B cell (primary cell): ENCODE data around the gene CHRD. TPM values are rescaled to one million over a fixed set of nuclear protein-coding genes. Genes with fewer than 3 reads are reported as not detected.

Experiments
- ATAC-seq: fragments of 200-7000 bp; cut with Tn5 transposase; one replicate; pipeline ENCODE4 v1.10.0; 2021; ENCODE audit warnings: low read depth, mild to moderate bottlenecking, moderate number of reproducible peaks, moderate library complexity
- CTCF ChIA-PET: fragments of 350-600 bp; sonication (Branson Sonifier 250); formaldehyde crosslinking; loops from one replicate; lab custom pipeline; 2021; ENCODE audit warnings: antibody characterized with exemption, inconsistent platforms; lab: Charles Lee
- POLR2A ChIA-PET: fragments of 350-600 bp; sonication (Branson Sonifier 250); formaldehyde crosslinking; loops from one replicate; lab custom pipeline; 2021; ENCODE audit warnings: antibody characterized with exemption; lab: Charles Lee
- DNase-seq: peaks from one replicate; pipeline ENCODE4 v3.0.0; 2013
- H2AFZ ChIP-seq: 2 replicates; pipeline ENCODE4 v1.6.1; 2012; ENCODE audit warnings: mild to moderate bottlenecking, low read depth, low read length; ENCODE audit not compliant: insufficient read depth, poor library complexity, severe bottlenecking
- H3K27ac ChIP-seq, 2 donors: 1 replicate in 1 of 2; 2 replicates in 1 of 2; pipeline ENCODE4 v1.5.1; 2012 to 2013; ENCODE audit warnings: low read length in 2 of 2, mild to moderate bottlenecking in 2 of 2, moderate library complexity in 1 of 2
- H3K27me3 ChIP-seq, 4 experiments: fragments of 200-600 bp in 1 of 4; sonication (generic) in 1 of 4; replicated peaks in 1 of 4; 1 replicate in 2 of 4; 2 replicates in 2 of 4; pipeline versions ENCODE4 v1.6.1 to v1.7.0; 2013 to 2016; ENCODE audit warnings: low read length in 3 of 4, mild to moderate bottlenecking in 2 of 4, mixed read lengths in 1 of 4, moderate library complexity in 1 of 4; ENCODE audit not compliant: insufficient read depth in 4 of 4, control insufficient read depth in 3 of 4; ENCODE audit errors: control extremely low read depth in 1 of 4
- H3K36me3 ChIP-seq, 2 experiments: replicated peaks in 1 of 2; 1 replicate in 1 of 2; 2 replicates in 1 of 2; pipeline versions ENCODE4 v1.6.1 to v1.7.1; 2013; ENCODE audit warnings: low read length in 1 of 2; ENCODE audit not compliant: insufficient read depth in 2 of 2, control insufficient read depth in 1 of 2; ENCODE audit errors: control extremely low read depth in 1 of 2, extremely low read depth in 1 of 2
- H3K4me1 ChIP-seq, 2 donors: fragments of 200-600 bp in 1 of 2; sonication (generic) in 1 of 2; 1 replicate in 1 of 2; 2 replicates in 1 of 2; pipeline versions ENCODE4 v1.5.1 to v1.6.1; 2013 to 2017; ENCODE audit warnings: low read length in 2 of 2; ENCODE audit not compliant: control insufficient read depth in 2 of 2, insufficient read depth in 2 of 2
- H3K4me2 ChIP-seq: replicated peaks from 2 replicates; pipeline ENCODE3; 2012; ENCODE audit warnings: mild to moderate bottlenecking, low read depth, low read length; ENCODE audit not compliant: poor library complexity, severe bottlenecking
- H3K4me3 ChIP-seq, 5 experiments: fragments of 200-600 bp in 1 of 5; sonication (generic) in 1 of 5; 1 replicate in 3 of 5; 2 replicates in 2 of 5; pipeline versions ENCODE4 v1.5.1 to v1.7.0; 2011 to 2016; ENCODE audit warnings: low read length in 4 of 5, mild to moderate bottlenecking in 4 of 5, low read depth in 2 of 5, control low read depth in 1 of 5, moderate library complexity in 1 of 5; ENCODE audit not compliant: insufficient read depth in 1 of 5; ENCODE audit errors: control extremely low read depth in 1 of 5, extremely low read depth in 1 of 5
- H3K79me2 ChIP-seq: fragments of 200-600 bp; sonication (generic); one replicate; pipeline ENCODE4 v1.6.0; 2016; ENCODE audit warnings: low read length; ENCODE audit not compliant: control insufficient read depth, insufficient read depth
- H3K9ac ChIP-seq: fragments of 200-600 bp; sonication (generic); 2 replicates; pipeline ENCODE4 v1.6.1; 2017; ENCODE audit warnings: mild to moderate bottlenecking, low read length, moderate library complexity
- H3K9me3 ChIP-seq, 3 donors: one replicate each; pipeline versions ENCODE4 v1.6.1 to v1.7.1; 2013; ENCODE audit warnings: low read length in 2 of 3; ENCODE audit not compliant: control insufficient read depth in 2 of 3, insufficient read depth in 1 of 3; ENCODE audit errors: control extremely low read depth in 1 of 3
- H4K20me1 ChIP-seq: 2 replicates; pipeline ENCODE4 v1.6.0; 2012; ENCODE audit warnings: mild to moderate bottlenecking, low read length; ENCODE audit not compliant: insufficient read depth, control insufficient read depth, poor library complexity, severe bottlenecking
- H3K27ac Mint-ChIP-seq: one replicate; pipeline ENCODE4 v1.8.0; 2021; ENCODE audit warnings: mixed read lengths
- H3K27me3 Mint-ChIP-seq: one replicate; pipeline ENCODE4 v1.8.0; 2021; ENCODE audit warnings: mixed read lengths
- H3K4me1 Mint-ChIP-seq: one replicate; pipeline ENCODE4 v1.8.0; 2021; ENCODE audit warnings: mixed read lengths
- H3K4me3 Mint-ChIP-seq: one replicate; pipeline ENCODE4 v1.8.0; 2021; ENCODE audit warnings: mixed read lengths
- H3K9me3 Mint-ChIP-seq: one replicate; pipeline ENCODE4 v1.8.0; 2022; ENCODE audit warnings: mixed read lengths; ENCODE audit not compliant: insufficient read depth
- CTCF ChIP-seq: fragments of 200-600 bp; IDR thresholded peaks from one replicate; pipeline ENCODE4 v1.8.0; 2022; ENCODE audit warnings: antibody characterized with exemption, mild to moderate bottlenecking
- EZH2 ChIP-seq: IDR thresholded peaks from 2 replicates; pipeline ENCODE4 v1.6.1; 2012; ENCODE audit warnings: borderline replicate concordance, low read depth, mild to moderate bottlenecking, moderate library complexity, low read length; ENCODE audit not compliant: insufficient read depth, poor library complexity, severe bottlenecking
- WGBS: methylation state at CpG from one replicate; pipeline ENCODE4 v1.1.5; 2013; ENCODE audit warnings: missing lambda C conversion rate; ENCODE audit not compliant: insufficient coverage; 5-methylcytosine and 5-hydroxymethylcytosine counted together
- intact Hi-C: fragments of 100-400 bp; cut with micrococcal nuclease; formaldehyde crosslinking; loops from one replicate; pipeline ENCODE4 v1.10.0; 2022
- polyA plus RNA-seq: library from polyadenylated mRNA; depleted of rRNA; stranded (reverse); fragments of >200 nt; gene quantifications from 2 replicates; pipeline ENCODE4 v1.2.3, GENCODE V29; 2012
- total RNA-seq, 2 donors: library from RNA; stranded (reverse); fragments of 120-200 nt in 1 of 2; gene quantifications; 1 replicate in 1 of 2; 2 replicates in 1 of 2; pipeline versions ENCODE4 v1.2.3 to v1.2.4, GENCODE V29; 2013 to 2022

The CHRD gene
- total and polyA plus RNA-seq, 2 donors (not counting 1 experiment from before 2014, with no cell fraction given) = not detected

GRCh38 chr3:184336547-184337398, 43.1 kb upstream of the CHRD start:
- Histone ChIP-seq H3K4me2 (peak overlapping the region; percentile 82), H3K27me3 (peaks cover 0 to 3% (median 0%) of the 10 kb centered on the region in 4 experiments), H3K79me2 (peaks cover 19% of the 10 kb centered on the region), H4K20me1 (no peaks in the 10 kb centered on the region), H2AFZ (peak overlapping the region; percentile 85), H3K9ac (peak overlapping the region; percentile 86), H3K4me1 (peaks cover 14 to 25% of the 10 kb centered on the region in 2 donors), H3K36me3 (peaks cover 1 to 31% of the 10 kb centered on the region in 2 experiments), H3K9me3 (no peaks in the 10 kb centered on the region), H3K27ac (peak overlapping the region in 1 of 2 donors; percentile 93), H3K4me3 (peak overlapping the region; percentile 51 to 83 (median 73))
- peak; percentile 6 for ATAC-seq
- CTCF ChIA-PET = interaction anchor here (1.2 to 1.8 kb wide), 2 partner anchors 17 to 177 kb away, joined by 3 to 5 read pairs; no protein-coding TSS in a partner anchor
- Mint-ChIP-seq H3K4me1 (peaks cover 30% of the 10 kb centered on the region), H3K27me3 (no peaks in the 10 kb centered on the region), H3K9me3 (no peaks in the 10 kb centered on the region), H3K27ac (peak overlapping the region; percentile 82), H3K4me3 (peak overlapping the region; percentile 94)
- POLR2A ChIA-PET = no interaction called here
- TF ChIP-seq CTCF = no peak
- TF ChIP-seq EZH2 = no peak
- intact Hi-C loops = no loop called here
- WGBS = 26% methylated on average over 17 of the region's 17 CpGs
- DNase-seq = peak; percentile 38

DNA sequence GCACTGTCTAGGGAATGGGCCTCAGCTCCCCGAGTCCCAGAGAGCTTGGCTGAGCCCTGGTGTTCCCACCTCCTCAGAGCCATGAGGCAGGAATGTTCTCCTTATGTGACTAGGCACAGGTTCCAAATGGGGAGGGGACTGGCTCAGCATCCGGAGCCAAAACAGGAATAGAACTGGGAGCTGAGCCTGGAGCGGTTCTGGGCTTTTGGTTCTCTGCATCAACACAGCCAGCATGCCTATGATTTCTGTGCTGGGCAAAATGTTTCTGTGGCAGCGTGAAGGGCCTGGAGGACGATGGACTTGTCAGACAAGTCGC, 42.5 kb upstream of the CHRD start, which contains the start of gene FAM131A:
Gene FAM131A (plus strand): TSS at position 202 of the 316 bp plus-strand sequence. CDS start 31 bp downstream, at position 233.
- peaks cover 0 to 3% (median 0%) of the 10 kb centered on the region in 4 experiments for H3K27me3 ChIP-seq
- peaks cover 14 to 25% of the 10 kb centered on the region in 2 donors for H3K4me1 ChIP-seq
- Mint-ChIP-seq H3K27ac (peak within 1 kb of the TSS; percentile 82), H3K27me3 (no peaks in the 10 kb centered on the region), H3K4me1 (peaks cover 30% of the 10 kb centered on the region), H3K4me3 (peak within 1 kb of the TSS; percentile 94), H3K9me3 (no peaks in the 10 kb centered on the region)
- peak within 1 kb of the TSS; percentile 85 for H2AFZ ChIP-seq
- H3K9ac ChIP-seq = peak within 1 kb of the TSS; percentile 86
- intact Hi-C loops = no loop called here
- H3K4me3 ChIP-seq = peak within 1 kb of the TSS; percentile 51 to 83 (median 73)
- DNase-seq = no peak
- TF ChIP-seq CTCF (no peak), EZH2 (no peak)
- no peaks in the 10 kb centered on the region for H4K20me1 ChIP-seq
- H3K9me3 ChIP-seq = no peaks in the 10 kb centered on the region
- peaks cover 19% of the 10 kb centered on the region for H3K79me2 ChIP-seq
- CTCF ChIA-PET = interaction anchor here (1.2 to 1.8 kb wide), 2 partner anchors 17 to 176 kb away, joined by 3 to 5 read pairs; no protein-coding TSS in a partner anchor
- H3K4me2 ChIP-seq = peak within 1 kb of the TSS; percentile 82
- 100% methylated on average over 6 of the region's 6 CpGs for WGBS
- H3K36me3 ChIP-seq = peaks cover 0 to 25% of the 10 kb centered on the region in 2 experiments
- H3K27ac ChIP-seq = no peak within 1 kb of the TSS
- no peak for ATAC-seq
- POLR2A ChIA-PET = no interaction called here
